H7 (cell line): ENCODE results near the gene CHCHD5. TPM values are rescaled to one million over a fixed set of nuclear protein-coding genes. Genes with fewer than 3 reads are reported as not detected.

Source experiments
- DNase-seq: peaks from one replicate; pipeline ENCODE4 v3.0.0; 2012
- H3K27me3 ChIP-seq: 2 replicates; pipeline ENCODE4 v1.6.0; 2011; ENCODE audit warnings: mild to moderate bottlenecking, low read length; ENCODE audit not compliant: control insufficient read depth, insufficient read depth
- H3K36me3 ChIP-seq: replicated peaks from 2 replicates; pipeline ENCODE4 v1.5.1; 2011; ENCODE audit warnings: low read length; ENCODE audit not compliant: control insufficient read depth, insufficient read depth
- H3K4me3 ChIP-seq: 2 replicates; pipeline ENCODE4 v1.5.1; 2011; ENCODE audit warnings: low read depth, mild to moderate bottlenecking, control low read depth, low read length, moderate library complexity; ENCODE audit not compliant: insufficient read depth
- total RNA-seq: library from RNA; depleted of rRNA; stranded (reverse); fragments of >200 nt; shearing (Covaris generic); gene quantifications from 2 replicates; pipeline ENCODE4 v1.2.3, GENCODE V29; 2014

The CHCHD5 gene
- total RNA-seq, 1 experiment from 2014 or later: 40.9 TPM

DNA sequence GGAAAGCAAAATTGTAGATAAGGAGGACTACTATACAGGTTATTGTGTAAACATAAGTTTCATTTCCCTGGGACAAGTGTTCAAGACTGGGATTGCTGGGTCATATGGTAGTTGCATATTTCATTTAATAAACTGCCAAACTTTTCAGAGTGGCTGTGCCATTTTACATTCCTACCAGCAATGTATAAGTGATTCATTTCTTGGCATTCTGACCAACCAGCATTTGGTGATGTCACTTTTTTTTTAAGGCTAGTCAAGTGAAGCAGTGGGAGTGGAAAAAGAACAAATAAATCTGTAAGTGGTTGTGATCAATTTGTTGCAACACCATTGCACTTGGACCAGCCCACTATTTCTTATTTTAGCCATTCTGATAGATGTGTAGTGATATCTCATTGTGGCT lies 5.2 kb upstream of the CHCHD5 start:
- no peak overlapping the region for H3K4me3 ChIP-seq
- no peak for DNase-seq
- peaks cover 12% of the 10 kb centered on the region for H3K36me3 ChIP-seq
- no peaks in the 10 kb centered on the region for H3K27me3 ChIP-seq

DNA sequence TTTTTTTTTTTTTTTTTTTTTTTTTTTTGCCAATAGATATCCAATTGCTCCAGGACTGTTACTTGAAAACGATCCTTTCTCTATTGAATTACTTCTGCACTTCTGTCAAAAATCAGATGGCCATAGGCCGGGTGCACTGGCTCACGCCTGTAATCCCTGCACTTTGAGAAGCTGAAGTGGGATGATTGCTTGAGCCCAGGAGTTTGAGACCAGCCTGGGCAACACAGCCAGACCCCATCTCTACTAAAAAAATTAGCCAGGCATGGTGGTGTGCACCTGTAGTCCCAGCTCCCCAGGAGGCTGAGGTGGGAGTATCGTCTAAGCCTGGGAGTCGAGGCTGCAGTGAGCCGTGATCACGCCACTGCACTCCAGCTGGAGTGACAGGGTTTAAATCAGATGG lies 4.3 kb upstream of the CHCHD5 start:
- no peak for DNase-seq
- Histone ChIP-seq H3K27me3 (no peaks in the 10 kb centered on the region), H3K4me3 (no peak overlapping the region), H3K36me3 (peaks cover 7% of the 10 kb centered on the region)

DNA sequence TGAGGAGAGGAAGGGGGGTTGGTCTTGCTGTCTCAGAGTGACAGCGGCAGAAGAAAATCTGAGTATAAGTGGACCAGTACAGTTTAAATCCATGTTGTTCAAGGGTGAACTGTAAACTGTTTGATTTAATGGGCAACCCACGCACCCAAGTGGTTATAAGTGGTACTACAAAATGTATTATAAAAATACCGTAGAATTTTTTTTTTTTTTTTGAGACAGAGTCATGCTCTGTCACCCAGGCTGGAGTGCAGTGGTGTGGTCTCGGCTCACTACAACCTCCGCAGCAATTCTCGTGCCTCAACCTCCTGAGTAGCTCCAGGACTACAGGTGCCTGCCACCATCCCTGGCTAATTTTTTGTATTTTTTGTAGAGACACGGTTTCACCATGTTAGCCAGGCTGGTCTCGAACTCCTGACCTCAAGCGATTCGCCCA lies 2.1 kb upstream of the CHCHD5 start:
- no peak for DNase-seq
- Histone ChIP-seq H3K4me3 (no peak overlapping the region), H3K27me3 (no peaks in the 10 kb centered on the region), H3K36me3 (peaks cover 2% of the 10 kb centered on the region)

DNA sequence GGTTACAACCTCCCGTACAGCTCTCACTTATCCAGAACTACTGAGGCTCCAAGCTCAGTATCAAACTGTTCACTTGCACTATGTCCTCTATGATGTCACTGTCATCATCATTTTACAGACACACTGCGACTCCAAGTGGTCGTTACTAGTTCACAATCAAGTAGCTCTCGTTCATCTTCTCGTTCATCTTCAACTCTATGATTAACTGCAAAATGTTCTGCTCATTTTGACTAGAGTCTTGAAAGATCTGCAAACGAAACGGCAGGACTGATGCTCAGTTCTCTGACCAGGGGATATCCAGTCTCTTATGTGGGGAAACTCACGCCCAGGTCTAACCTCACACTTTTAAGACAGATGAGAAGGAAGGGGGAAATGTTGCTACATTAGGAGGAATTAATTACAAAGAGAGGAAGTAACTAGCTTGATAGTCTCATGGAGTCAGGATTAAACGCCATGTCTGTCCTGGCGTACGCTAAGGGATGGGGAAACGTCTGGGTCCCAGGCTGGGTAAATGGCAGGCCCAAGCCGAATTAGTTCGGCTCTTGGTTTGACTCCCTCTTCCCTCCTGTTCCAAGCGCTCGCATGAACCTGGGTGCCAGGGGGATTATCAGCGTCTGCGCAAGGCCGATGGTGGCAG lies 794 bp upstream of the CHCHD5 start:
- Histone ChIP-seq H3K36me3 (peaks cover 2% of the 10 kb centered on the region), H3K27me3 (no peaks in the 10 kb centered on the region), H3K4me3 (peak overlapping the region; percentile 91)
- no peak for DNase-seq

DNA sequence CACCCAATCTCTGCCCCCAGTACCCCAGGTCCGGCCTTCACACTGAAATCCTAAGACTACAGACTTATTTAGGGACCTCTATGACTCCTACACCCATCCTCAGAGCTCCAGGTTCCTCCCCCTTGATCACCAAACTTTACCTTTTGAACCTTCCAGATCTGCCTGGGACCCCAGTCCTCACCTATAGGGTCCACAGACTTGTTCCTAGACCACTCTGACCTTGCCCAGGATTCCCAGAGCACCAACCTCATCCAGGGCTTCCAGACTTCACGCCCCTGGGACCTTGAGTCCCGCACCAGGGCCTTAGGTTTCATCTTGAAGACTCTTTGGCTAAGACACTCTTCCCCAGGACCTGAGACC lies 462 bp downstream of the CHCHD5 start:
- H3K27me3 ChIP-seq: no peaks in the 10 kb centered on the region
- peak overlapping the region; percentile 91 for H3K4me3 ChIP-seq
- DNase-seq: no peak
- peaks cover 3% of the 10 kb centered on the region for H3K36me3 ChIP-seq

DNA sequence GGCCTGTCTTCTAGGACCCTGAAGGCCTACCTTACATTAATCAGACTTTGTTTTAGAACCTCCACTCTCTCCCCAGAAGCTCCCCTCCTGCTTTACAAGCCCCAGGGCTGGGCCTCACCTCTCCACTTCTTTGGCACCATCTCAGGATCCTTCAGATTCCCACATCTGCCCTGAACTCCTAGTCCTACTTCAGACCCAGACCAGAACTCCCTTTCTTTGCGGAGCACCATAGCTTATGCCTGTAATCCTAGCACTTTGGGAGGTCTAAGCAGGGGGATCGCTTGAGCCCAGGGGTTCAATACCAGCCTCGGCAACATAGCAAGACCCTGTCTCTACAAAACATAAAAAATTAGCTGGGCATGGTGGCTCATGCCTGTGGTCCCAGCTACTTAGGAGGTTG lies 991 bp downstream of the CHCHD5 start:
- H3K4me3 ChIP-seq: peak overlapping the region; percentile 91; the same call in 1 of the 2 replicates
- no peaks in the 10 kb centered on the region for H3K27me3 ChIP-seq
- no peak for DNase-seq
- peaks cover 3% of the 10 kb centered on the region for H3K36me3 ChIP-seq

DNA sequence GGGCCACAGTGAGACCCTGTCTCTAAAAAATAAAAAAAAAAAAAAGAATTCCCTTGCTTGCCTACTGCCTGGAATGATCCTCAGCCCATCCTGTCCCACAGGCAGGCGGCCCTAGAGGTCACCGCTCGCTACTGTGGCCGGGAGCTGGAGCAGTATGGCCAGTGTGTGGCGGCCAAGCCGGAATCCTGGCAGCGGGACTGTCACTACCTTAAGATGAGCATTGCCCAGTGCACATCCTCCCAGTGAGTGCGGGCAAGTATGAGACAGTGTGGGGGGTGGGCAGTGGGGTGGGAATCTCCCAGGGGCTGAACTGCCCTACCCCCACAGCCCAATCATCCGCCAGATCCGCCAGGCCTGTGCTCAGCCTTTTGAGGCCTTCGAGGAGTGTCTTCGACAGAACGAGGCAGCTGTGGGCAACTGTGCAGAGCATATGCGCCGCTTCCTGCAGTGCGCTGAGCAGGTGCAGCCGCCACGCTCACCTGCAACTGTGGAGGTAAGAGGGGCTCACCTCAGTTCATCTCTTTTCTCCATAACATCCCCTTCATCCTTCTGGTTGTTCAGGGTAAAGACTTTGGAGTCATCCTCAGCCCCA lies 1.6 kb downstream of the CHCHD5 start:
- Histone ChIP-seq H3K4me3 (no peak overlapping the region), H3K36me3 (peaks cover 3% of the 10 kb centered on the region), H3K27me3 (no peaks in the 10 kb centered on the region)
- DNase-seq: no peak

DNA sequence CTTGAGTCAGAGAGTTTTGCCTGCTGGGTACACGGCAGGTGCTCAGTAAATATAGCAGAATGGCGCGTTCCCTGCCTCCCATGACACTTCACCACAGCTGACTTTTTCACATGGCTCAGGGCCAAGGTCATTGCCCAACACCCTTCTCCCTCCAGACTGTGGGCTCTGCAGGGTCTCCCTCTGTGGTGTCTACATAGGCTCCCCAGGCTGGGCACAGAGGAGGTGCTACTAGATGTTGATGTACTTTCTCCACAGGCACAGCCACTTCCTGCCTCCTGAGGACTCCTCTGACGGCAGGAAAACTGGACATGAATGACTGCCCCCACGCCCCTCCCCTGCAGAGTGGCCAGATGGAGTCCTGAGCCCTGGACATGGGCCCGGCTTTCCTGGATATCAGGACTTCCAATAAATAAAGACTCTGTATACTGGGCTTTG lies 4.2 kb downstream of the CHCHD5 start:
- H3K36me3 ChIP-seq: peaks cover 3% of the 10 kb centered on the region
- H3K4me3 ChIP-seq: no peak overlapping the region
- no peak for DNase-seq
- H3K27me3 ChIP-seq: no peaks in the 10 kb centered on the region

DNA sequence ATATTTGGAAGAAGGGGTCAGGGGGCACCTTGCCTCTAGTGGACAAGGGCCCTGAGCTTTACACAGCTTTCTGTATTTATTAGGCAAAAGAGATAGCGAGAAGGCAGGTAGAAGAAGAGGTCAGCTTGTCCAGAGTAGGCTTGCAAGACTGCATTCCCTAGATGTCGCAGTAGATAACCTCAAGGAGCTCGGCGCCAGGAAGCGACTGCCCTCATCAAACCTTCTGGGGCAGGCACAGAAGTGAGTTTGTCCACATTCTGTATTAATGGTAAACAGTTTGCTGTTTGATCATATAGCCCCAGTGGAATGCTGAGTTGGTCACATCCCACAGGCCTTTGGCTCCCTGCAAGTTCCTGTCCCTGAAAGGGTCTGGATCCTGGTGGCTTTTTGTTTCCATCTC lies 7.0 kb downstream of the CHCHD5 start:
- no peaks in the 10 kb centered on the region for H3K27me3 ChIP-seq
- no peak for DNase-seq
- peaks cover 3% of the 10 kb centered on the region for H3K36me3 ChIP-seq
- no peak overlapping the region for H3K4me3 ChIP-seq

DNA sequence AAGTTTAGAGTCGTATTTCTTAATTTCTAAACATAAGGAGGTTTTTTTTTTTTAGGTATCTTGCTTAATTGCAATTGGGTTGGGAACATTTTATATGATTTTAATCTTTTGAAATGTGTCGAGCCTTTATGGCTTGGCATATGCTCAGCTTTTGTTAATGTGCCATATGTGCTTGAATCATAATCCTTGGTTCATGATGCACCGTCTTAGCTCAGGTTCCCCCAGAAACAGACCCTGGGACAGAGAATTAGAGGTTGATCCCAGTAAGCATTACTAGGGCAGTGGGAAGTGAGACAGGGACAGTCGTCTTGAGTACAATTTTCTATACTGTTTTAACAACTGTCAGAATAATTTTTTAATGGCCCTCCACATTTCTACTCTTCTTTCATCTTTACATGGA lies 9.3 kb downstream of the CHCHD5 start:
- Histone ChIP-seq H3K4me3 (no peak overlapping the region), H3K36me3 (peaks cover 1% of the 10 kb centered on the region), H3K27me3 (no peaks in the 10 kb centered on the region)
- DNase-seq: no peak

DNA sequence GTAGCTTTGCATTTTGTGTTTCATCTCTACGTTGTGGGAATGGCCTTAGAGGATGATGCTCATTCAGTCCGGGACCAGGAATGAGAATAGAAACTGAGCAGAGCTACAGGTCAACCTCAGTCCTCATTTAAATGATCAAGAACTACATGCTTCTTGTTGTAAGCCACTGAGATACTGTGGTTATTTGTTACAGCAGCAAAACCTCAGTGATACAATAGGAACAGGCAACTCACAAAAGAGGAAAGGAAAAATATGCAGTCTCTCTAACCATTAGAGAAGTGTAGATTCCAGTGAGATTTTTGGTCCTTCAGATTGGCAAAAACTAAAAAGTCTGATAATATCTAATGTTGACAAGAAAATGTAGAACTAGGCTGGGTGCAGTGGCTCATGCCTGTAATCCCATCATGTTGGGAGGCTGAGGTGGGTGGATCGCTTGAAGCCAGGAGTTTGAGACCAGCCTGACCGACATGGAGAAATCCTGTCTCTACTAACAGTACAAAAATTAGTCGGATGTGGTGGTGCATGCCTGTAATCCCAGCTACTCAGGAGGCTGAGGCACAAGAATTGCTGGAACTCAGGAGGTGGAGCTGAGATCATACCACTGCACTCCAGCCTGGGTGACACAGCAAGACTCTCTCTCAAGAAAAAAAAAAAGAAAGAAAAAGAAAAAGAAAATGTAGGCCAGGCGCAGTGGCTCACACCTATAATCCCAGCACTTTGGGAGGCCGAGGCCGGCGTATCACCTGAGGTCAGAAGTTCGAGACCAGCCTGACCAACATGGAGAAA lies 13.3 kb downstream of the CHCHD5 start:
- no peak overlapping the region for H3K4me3 ChIP-seq
- no peaks in the 10 kb centered on the region for H3K36me3 ChIP-seq
- no peak for DNase-seq
- no peaks in the 10 kb centered on the region for H3K27me3 ChIP-seq

DNA sequence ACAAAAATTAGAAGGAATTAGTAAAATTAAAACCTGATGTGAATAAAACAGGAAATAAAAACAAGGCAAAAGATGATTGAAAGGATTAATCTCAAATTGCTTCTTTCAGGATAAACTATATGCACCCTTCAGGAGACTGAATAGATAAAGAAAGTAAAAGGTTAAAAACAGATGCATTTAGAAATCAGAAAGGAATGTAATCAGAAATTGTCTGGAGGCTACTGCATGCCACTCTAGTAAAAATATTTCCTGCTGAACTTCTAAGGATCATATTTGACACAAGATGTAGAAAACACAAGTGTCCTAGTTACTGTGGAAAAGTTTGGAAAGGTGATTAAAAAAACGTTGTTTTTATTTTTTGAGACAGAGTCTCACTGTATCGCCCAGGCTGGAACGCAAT lies 16.2 kb downstream of the CHCHD5 start:
- H3K27me3 ChIP-seq: no peaks in the 10 kb centered on the region
- no peak for DNase-seq
- H3K4me3 ChIP-seq: no peak overlapping the region
- H3K36me3 ChIP-seq: no peaks in the 10 kb centered on the region

DNA sequence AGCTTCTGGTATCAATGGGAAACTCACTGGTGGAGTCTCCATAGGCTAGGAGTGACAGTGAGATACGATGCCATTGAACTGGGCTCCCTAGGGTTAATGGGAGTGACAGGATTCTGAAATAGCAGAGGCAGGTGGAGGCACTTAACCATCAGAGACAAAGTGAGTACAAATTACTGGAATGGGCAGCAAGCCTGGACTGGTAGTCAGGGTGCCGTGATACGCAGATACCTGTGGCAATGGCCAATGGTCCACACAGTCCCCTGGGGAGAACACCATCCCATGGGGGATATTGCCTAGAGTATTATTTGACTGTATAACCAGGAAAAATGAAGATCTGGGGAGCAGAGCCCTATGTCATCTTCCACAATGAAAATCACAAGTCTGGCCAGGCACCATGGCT lies 17.3 kb downstream of the CHCHD5 start:
- Histone ChIP-seq H3K36me3 (no peaks in the 10 kb centered on the region), H3K4me3 (no peak overlapping the region), H3K27me3 (no peaks in the 10 kb centered on the region)
- DNase-seq: no peak

DNA sequence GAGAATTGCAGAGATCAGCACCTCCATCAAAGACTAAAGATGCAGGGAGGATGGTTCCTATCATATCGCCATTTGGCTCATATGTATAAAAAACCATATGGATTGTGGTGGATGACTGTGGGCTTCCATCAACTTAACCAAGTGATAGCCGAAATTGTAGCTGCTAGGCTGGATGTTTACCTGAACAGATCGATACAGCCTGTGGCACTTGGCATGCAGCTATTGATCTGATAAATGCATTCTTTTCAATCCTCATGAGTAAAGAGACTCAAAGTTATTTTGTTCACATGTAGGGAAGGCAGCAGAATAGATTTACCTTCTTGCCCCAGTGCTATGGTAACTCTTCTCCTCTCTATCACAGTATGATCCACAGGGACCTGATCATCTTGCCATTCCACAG lies 18.5 kb downstream of the CHCHD5 start:
- DNase-seq: no peak
- Histone ChIP-seq H3K27me3 (no peaks in the 10 kb centered on the region), H3K4me3 (no peak overlapping the region), H3K36me3 (no peaks in the 10 kb centered on the region)

DNA sequence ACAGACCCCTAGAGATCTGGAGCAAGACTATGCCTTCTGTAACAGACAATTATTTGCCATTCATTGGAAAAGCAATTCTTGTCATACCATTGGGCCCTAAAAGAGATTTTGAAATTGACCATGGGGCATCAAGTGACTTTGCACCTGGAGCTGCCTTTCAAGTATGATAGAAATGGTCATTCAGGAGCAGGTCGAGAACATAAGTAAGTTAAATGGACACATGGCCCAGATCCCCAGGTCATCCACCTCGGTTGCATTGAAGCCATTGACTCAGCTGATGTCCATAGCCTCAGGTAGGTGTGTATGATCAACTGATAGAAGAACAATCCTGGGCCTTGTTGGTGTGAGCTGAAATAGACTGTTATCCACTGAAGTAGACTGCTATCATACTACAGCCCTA lies 19.3 kb downstream of the CHCHD5 start:
- Histone ChIP-seq H3K27me3 (no peaks in the 10 kb centered on the region), H3K36me3 (no peaks in the 10 kb centered on the region), H3K4me3 (no peak overlapping the region)
- DNase-seq: no peak
